Chondrocyte (in vitro differentiated cells): ENCODE data around the gene FLOT1. TPM values are rescaled to one million over a fixed set of nuclear protein-coding genes. Genes with fewer than 3 reads are reported as not detected.
A peak's percentile ranks its signal among the peaks of the same experiment; 100 is the strongest.

ENCODE experiments used
- DNase-seq: peaks from one replicate; pipeline ENCODE4 v3.0.0; 2021; ENCODE audit warnings: mixed read lengths, low spot score
- H3K27ac Mint-ChIP-seq: one replicate; pipeline ENCODE4 v1.8.0; 2021; ENCODE audit warnings: mild to moderate bottlenecking, moderate library complexity, mixed read lengths; ENCODE audit not compliant: unreplicated experiment
- H3K27me3 Mint-ChIP-seq: 2 replicates; pipeline ENCODE4 v1.8.0; 2021; ENCODE audit warnings: low read depth, mixed read lengths
- H3K36me3 Mint-ChIP-seq: 2 replicates; pipeline ENCODE4 v1.8.0; 2021; ENCODE audit warnings: low read depth, mixed read lengths
- H3K4me1 Mint-ChIP-seq: 2 replicates; pipeline ENCODE4 v1.8.0; 2021; ENCODE audit warnings: low read depth, mild to moderate bottlenecking, mixed read lengths
- H3K4me3 Mint-ChIP-seq: one replicate; pipeline ENCODE4 v1.8.0; 2021; ENCODE audit warnings: mild to moderate bottlenecking, moderate library complexity, mixed read lengths; ENCODE audit not compliant: unreplicated experiment
- H3K9me3 Mint-ChIP-seq: 2 replicates; pipeline ENCODE4 v1.8.0; 2021; ENCODE audit warnings: low read depth, mixed read lengths
- CTCF ChIP-seq: fragments of 200-600 bp; sonication (generic); IDR thresholded peaks from 2 replicates; pipeline ENCODE4 v1.5.0; 2021; ENCODE audit warnings: antibody characterized with exemption, mild to moderate bottlenecking, moderate library complexity
- total RNA-seq: library from RNA; stranded (reverse); gene quantifications from 3 replicates; pipeline ENCODE4 v1.2.1, GENCODE V29; 2021

The FLOT1 gene
- total RNA-seq, 1 donor from 2014 or later = 66.8 TPM

GRCh38 chr6:30679765-30680535 lies 62.5 kb downstream of the FLOT1 start:
- Mint-ChIP-seq H3K36me3 (peaks cover 36% of the 10 kb centered on the region), H3K4me3 (peak overlapping the region; percentile 99), H3K27ac (peak overlapping the region; percentile 80), H3K4me1 (peaks cover 56% of the 10 kb centered on the region), H3K9me3 (no peaks in the 10 kb centered on the region), H3K27me3 (no peaks in the 10 kb centered on the region)
- no peak for TF ChIP-seq CTCF
- no peak for DNase-seq

- Mint-ChIP-seq H3K36me3 (peaks cover 31% of the 10 kb centered on the region), H3K9me3 (no peaks in the 10 kb centered on the region), H3K27ac (peak overlapping the region; percentile 71), H3K4me3 (peak overlapping the region; percentile 99), H3K4me1 (peaks cover 53% of the 10 kb centered on the region), H3K27me3 (no peaks in the 10 kb centered on the region)
- TF ChIP-seq CTCF = peak; percentile 93
- DNase-seq = no peak
These were observed 63.3 kb downstream of the FLOT1 start for GRCh38 chr6:30678964-30679726.

Other genes with a start within 250 kb of the FLOT1 start
- gene GNL1, start 186.2 kb downstream of the FLOT1 start, total RNA-seq = 57.7 to 76.7 TPM (median 61.5 TPM) in 3 replicates
- gene PRR3, start 185.4 kb downstream of the FLOT1 start, total RNA-seq = 8.6 to 13.6 TPM (median 9.9 TPM) in 3 replicates
- 51.9 to 66.1 TPM (median 53.0 TPM) in 3 replicates for gene ABCF1, start 171.2 kb downstream of the FLOT1 start, total RNA-seq
- gene PPP1R10, start 125.4 kb downstream of the FLOT1 start, total RNA-seq = 57.1 to 64.5 TPM (median 58.2 TPM) in 3 replicates
- 23.3 to 25.4 TPM (median 24.7 TPM) in 3 replicates for gene MRPS18B, start 124.8 kb downstream of the FLOT1 start, total RNA-seq
- 11.4 to 18.7 TPM (median 12.5 TPM) in 3 replicates for gene ATAT1, start 115.8 kb downstream of the FLOT1 start, total RNA-seq
- gene C6orf136, start 95.6 kb downstream of the FLOT1 start, total RNA-seq = 11.5 to 18.3 TPM (median 13.4 TPM) in 3 replicates
- 20.4 to 29.6 TPM (median 22.6 TPM) in 3 replicates for gene DHX16, start 69.7 kb downstream of the FLOT1 start, total RNA-seq
- 99.9 to 171 TPM (median 165 TPM) in 3 replicates for gene PPP1R18, start 56.0 kb downstream of the FLOT1 start, total RNA-seq
- 18.6 to 26.3 TPM (median 20.0 TPM) in 3 replicates for gene NRM, start 51.7 kb downstream of the FLOT1 start, total RNA-seq
- 25.5 to 33.5 TPM (median 33.1 TPM) in 3 replicates for gene MDC1, start 25.4 kb downstream of the FLOT1 start, total RNA-seq
- gene TUBB, start 22.3 kb downstream of the FLOT1 start, total RNA-seq = 681 to 975 TPM (median 692 TPM) in 3 replicates
- 332 to 354 TPM (median 333 TPM) in 3 replicates for gene IER3, start 1.9 kb upstream of the FLOT1 start, total RNA-seq
- 112 to 157 TPM (median 117 TPM) in 3 replicates for gene DDR1, start 141.8 kb upstream of the FLOT1 start, total RNA-seq
- 39.5 to 54.6 TPM (median 40.1 TPM) in 3 replicates for gene GTF2H4, start 165.5 kb upstream of the FLOT1 start, total RNA-seq
- gene VARS2, start 171.6 kb upstream of the FLOT1 start, total RNA-seq = 33.1 to 48.0 TPM (median 33.8 TPM) in 3 replicates
- gene SFTA2, start 189.5 kb upstream of the FLOT1 start, total RNA-seq = not detected in 3 replicates
- 0.07 TPM in 1 of 3 replicates, not detected in the others for gene MUCL3, start 198.3 kb upstream of the FLOT1 start, total RNA-seq
- not detected in 3 replicates for gene MUC21, start 241.0 kb upstream of the FLOT1 start, total RNA-seq